ENCODE data around the gene FBXL22. TPM values are rescaled to one million over a fixed set of nuclear protein-coding genes. Genes with fewer than 3 reads are reported as not detected.

FBXL22 gene
- total and polyA plus RNA-seq, 2 donors (not counting 1 experiment from before 2014, with no cell fraction given), result 0.50 to 0.87 TPM

GRCh38 chr15:63623232-63623969, 26.2 kb downstream of the FBXL22 start:
- no peaks in the 10 kb centered on the region for H3K4me1 ChIP-seq (ENCODE audit: control insufficient read depth, extremely low read depth, insufficient read depth, low read length)
- H4K20me1 ChIP-seq (ENCODE audit: control insufficient read depth, extremely low read depth, insufficient read depth, low read length), result no peaks in the 10 kb centered on the region
- DNase-seq (ENCODE audit: low read depth in 2 of 2), result no peak
- H3K79me2 ChIP-seq (ENCODE audit: control insufficient read depth, insufficient read depth, low read length), result no peaks in the 10 kb centered on the region
- no peak overlapping the region for H3K4me2 ChIP-seq (ENCODE audit: extremely low read depth, insufficient read depth, low read length)
- no peak overlapping the region for H2AFZ ChIP-seq (ENCODE audit: low read length)
- no peak overlapping the region for H3K9ac ChIP-seq (ENCODE audit: insufficient read depth, low read length)
- H3K36me3 ChIP-seq (ENCODE audit: control insufficient read depth, insufficient read depth, low read length), result peaks cover 13% of the 10 kb centered on the region
- no peaks in the 10 kb centered on the region for H3K27me3 ChIP-seq (ENCODE audit: control insufficient read depth, insufficient read depth, low read length)
- H3K27ac ChIP-seq (ENCODE audit: insufficient read depth, low read length), result no peak overlapping the region
- H3K4me3 ChIP-seq (replicated peaks in 1 of 4; ENCODE audit: control extremely low read depth in 1 of 4, insufficient read depth in 1 of 4, low read depth in 3 of 4, low read length in 4 of 4), result no peak overlapping the region
- no peaks in the 10 kb centered on the region for H3K9me3 ChIP-seq (ENCODE audit: control insufficient read depth, insufficient read depth, low read depth, low read length)
- TF ChIP-seq EZH2 (IDR thresholded peaks at IDR 0.05; ENCODE audit: low read length, missing control alignments) (no peak), CTCF (conservative IDR thresholded peaks at IDR 0.05 in 1 of 2, IDR thresholded peaks at IDR 0.05 in 1 of 2; ENCODE audit: low read depth in 1 of 2, low read length in 2 of 2) (no peak)

- no peaks in the 10 kb centered on the region for H3K9me3 ChIP-seq (ENCODE audit: control insufficient read depth, insufficient read depth, low read depth, low read length)
- DNase-seq (ENCODE audit: low read depth in 2 of 2), result no peak
- no peak overlapping the region for H3K4me2 ChIP-seq (ENCODE audit: extremely low read depth, insufficient read depth, low read length)
- no peaks in the 10 kb centered on the region for H3K4me1 ChIP-seq (ENCODE audit: control insufficient read depth, extremely low read depth, insufficient read depth, low read length)
- no peaks in the 10 kb centered on the region for H3K79me2 ChIP-seq (ENCODE audit: control insufficient read depth, insufficient read depth, low read length)
- H3K27me3 ChIP-seq (ENCODE audit: control insufficient read depth, insufficient read depth, low read length), result no peaks in the 10 kb centered on the region
- no peak for TF ChIP-seq CTCF (conservative IDR thresholded peaks at IDR 0.05 in 1 of 2, IDR thresholded peaks at IDR 0.05 in 1 of 2; ENCODE audit: low read depth in 1 of 2, low read length in 2 of 2)
- no peak for TF ChIP-seq EZH2 (IDR thresholded peaks at IDR 0.05; ENCODE audit: low read length, missing control alignments)
- no peak overlapping the region for H3K9ac ChIP-seq (ENCODE audit: insufficient read depth, low read length)
- H4K20me1 ChIP-seq (ENCODE audit: control insufficient read depth, extremely low read depth, insufficient read depth, low read length), result no peaks in the 10 kb centered on the region
- H3K27ac ChIP-seq (ENCODE audit: insufficient read depth, low read length), result no peak overlapping the region
- no peak overlapping the region for H3K4me3 ChIP-seq (replicated peaks in 1 of 4; ENCODE audit: control extremely low read depth in 1 of 4, insufficient read depth in 1 of 4, low read depth in 3 of 4, low read length in 4 of 4)
- no peak overlapping the region for H2AFZ ChIP-seq (ENCODE audit: low read length)
- H3K36me3 ChIP-seq (ENCODE audit: control insufficient read depth, insufficient read depth, low read length), result peaks cover 15% of the 10 kb centered on the region
Observed at GRCh38 chr15:63626955-63627354, 29.8 kb downstream of the FBXL22 start.

GRCh38 chr15:63628123-63628822, 31.1 kb downstream of the FBXL22 start:
- Histone ChIP-seq H3K4me2 (ENCODE audit: extremely low read depth, insufficient read depth, low read length) (no peak overlapping the region), H3K4me3 (replicated peaks in 1 of 4; ENCODE audit: control extremely low read depth in 1 of 4, insufficient read depth in 1 of 4, low read depth in 3 of 4, low read length in 4 of 4) (no peak overlapping the region), H3K9me3 (ENCODE audit: control insufficient read depth, insufficient read depth, low read depth, low read length) (no peaks in the 10 kb centered on the region), H3K9ac (ENCODE audit: insufficient read depth, low read length) (no peak overlapping the region), H3K79me2 (ENCODE audit: control insufficient read depth, insufficient read depth, low read length) (no peaks in the 10 kb centered on the region), H3K27ac (ENCODE audit: insufficient read depth, low read length) (no peak overlapping the region), H3K4me1 (ENCODE audit: control insufficient read depth, extremely low read depth, insufficient read depth, low read length) (no peaks in the 10 kb centered on the region), H2AFZ (ENCODE audit: low read length) (no peak overlapping the region), H4K20me1 (ENCODE audit: control insufficient read depth, extremely low read depth, insufficient read depth, low read length) (no peaks in the 10 kb centered on the region), H3K36me3 (ENCODE audit: control insufficient read depth, insufficient read depth, low read length) (peaks cover 18% of the 10 kb centered on the region), H3K27me3 (ENCODE audit: control insufficient read depth, insufficient read depth, low read length) (no peaks in the 10 kb centered on the region)
- peak in 1 of 2 donors; percentile 13 for DNase-seq (ENCODE audit: low read depth in 2 of 2)
- no peak for TF ChIP-seq CTCF (conservative IDR thresholded peaks at IDR 0.05 in 1 of 2, IDR thresholded peaks at IDR 0.05 in 1 of 2; ENCODE audit: low read depth in 1 of 2, low read length in 2 of 2)
- no peak for TF ChIP-seq EZH2 (IDR thresholded peaks at IDR 0.05; ENCODE audit: low read length, missing control alignments)
